K562 (cell line): ENCODE data around the gene LETM1. TPM values are rescaled to one million over a fixed set of nuclear protein-coding genes. Genes with fewer than 3 reads are reported as not detected.
A peak's percentile ranks its signal among the peaks of the same experiment; 100 is the strongest.

Experiments
- ATAC-seq: fragments of 200-7000 bp; cut with Tn5 transposase; 3 replicates; pipeline ENCODE4 v1.9.1; 2020; ENCODE audit warnings: moderate library complexity
- BruUV-seq: library from RNA; stranded (reverse); fragments of 400-500 nt; replicated peaks from 2 replicates; lab custom pipeline; 2021; lab: Mats Ljungman, UMichigan
- CTCF ChIA-PET: fragments of 300-600 bp; formaldehyde crosslinking; extraction: SDS; loops from one replicate; lab custom pipeline; 2021; ENCODE audit warnings: low intra/inter-chr PET ratio; lab: Yijun Ruan, JAX
- POLR2A ChIA-PET: fragments of 300-600, 350-650 bp; sonication (Branson Sonifier 250); formaldehyde crosslinking; extraction: SDS; loops from one replicate; lab custom pipeline; 2021; ENCODE audit warnings: antibody characterized with exemption, inconsistent platforms; lab: Yijun Ruan, JAX
- DNase-seq, 4 experiments: peaks; one replicate each; pipeline versions ENCODE4 v3.0.0 to v3.0.0-alpha.2; 2011 to 2018; ENCODE audit warnings: low spot score in 3 of 4, mixed read lengths in 3 of 4; ENCODE audit errors: extremely low read depth in 1 of 4
- FAIRE-seq: peaks from 2 replicates; lab custom pipeline; 2011; peaks lifted over from hg19 to GRCh38; lab: Jason Lieb, UNC
- H2AFZ ChIP-seq: 2 replicates; pipeline ENCODE4 v1.6.0; 2011; ENCODE audit warnings: low read depth, low read length, control low read depth, inconsistent platforms
- H3K27ac ChIP-seq: fragments of 200-600 bp; 3 replicates; pipeline ENCODE4 v1.8.0; 2011; ENCODE audit warnings: low read depth, mild to moderate bottlenecking, control low read depth, inconsistent platforms, low read length, moderate library complexity, mixed read lengths; ENCODE audit errors: extremely low read depth
- H3K27me3 ChIP-seq, 2 experiments: fragments of 300-600 bp in 1 of 2; 2 replicates in 1 of 2; 3 replicates in 1 of 2; pipeline versions ENCODE4 v1.6.0 to v1.8.0; 2011; ENCODE audit warnings: inconsistent platforms in 2 of 2, low read length in 2 of 2, mild to moderate bottlenecking in 1 of 2, mixed read lengths in 1 of 2, moderate library complexity in 1 of 2; ENCODE audit not compliant: control insufficient read depth in 2 of 2, insufficient read depth in 2 of 2
- H3K36me3 ChIP-seq: fragments of 300-600 bp; 3 replicates; pipeline ENCODE4 v1.8.0; 2011; ENCODE audit warnings: mild to moderate bottlenecking, low read length, inconsistent platforms; ENCODE audit not compliant: control insufficient read depth, insufficient read depth
- H3K4me1 ChIP-seq, 2 experiments: fragments of 200-600 bp in 1 of 2; replicated peaks in 1 of 2; 2 replicates in 1 of 2; 3 replicates in 1 of 2; pipeline versions ENCODE4 v1.5.1 to v1.8.0; 2011; ENCODE audit warnings: inconsistent platforms in 2 of 2, low read length in 2 of 2, mild to moderate bottlenecking in 1 of 2, mixed read lengths in 1 of 2, moderate library complexity in 1 of 2; ENCODE audit not compliant: control insufficient read depth in 2 of 2, insufficient read depth in 2 of 2
- H3K4me2 ChIP-seq: 2 replicates; pipeline ENCODE4 v1.6.1; 2011; ENCODE audit warnings: low read length, control low read depth, inconsistent platforms, mixed read lengths; ENCODE audit not compliant: insufficient read depth
- H3K4me3 ChIP-seq: fragments of 200-600 bp; sonication (generic), shearing (Covaris generic); 2 replicates; pipeline ENCODE4 v1.5.1; 2016; ENCODE audit warnings: control low read depth, inconsistent platforms
- H3K79me2 ChIP-seq: fragments of 200-600 bp; 3 replicates; pipeline ENCODE4 v1.8.0; 2011; ENCODE audit warnings: low read length, inconsistent platforms; ENCODE audit not compliant: control insufficient read depth, insufficient read depth
- H3K9ac ChIP-seq, 2 experiments: 2 replicates each; pipeline versions ENCODE4 v1.6.0 to v1.6.1; 2011; ENCODE audit warnings: low read depth in 2 of 2, low read length in 2 of 2, control low read depth in 1 of 2, inconsistent platforms in 1 of 2, mild to moderate bottlenecking in 1 of 2, mixed read lengths in 1 of 2; ENCODE audit not compliant: insufficient read depth in 1 of 2
- H3K9me1 ChIP-seq: one replicate; pipeline ENCODE4 v1.6.0; 2011; ENCODE audit warnings: inconsistent platforms, mild to moderate bottlenecking, low read length, moderate library complexity; ENCODE audit not compliant: control insufficient read depth, insufficient read depth
- H3K9me3 ChIP-seq: replicated peaks from 2 replicates; pipeline ENCODE4 v1.5.1; 2011; ENCODE audit warnings: low read depth, low read length, inconsistent platforms; ENCODE audit not compliant: control insufficient read depth, insufficient read depth
- H4K20me1 ChIP-seq: replicated peaks from 2 replicates; pipeline ENCODE4 v1.6.1; 2011; ENCODE audit warnings: low read length, inconsistent platforms, mixed read lengths; ENCODE audit not compliant: control insufficient read depth, insufficient read depth
- ASH1L ChIP-seq: fragments of 450-650 bp; IDR thresholded peaks from 2 replicates; pipeline ENCODE4 v1.6.1; 2018; ENCODE audit warnings: borderline replicate concordance, mild to moderate bottlenecking, low read depth; ENCODE audit not compliant: partially characterized antibody
- EGR1 ChIP-seq: fragments of 450-650 bp; conservative IDR thresholded peaks from 2 replicates; pipeline ENCODE4 v1.6.1; 2017; ENCODE audit warnings: mild to moderate bottlenecking
- ILK ChIP-seq: fragments of 450-650 bp; IDR thresholded peaks from 2 replicates; pipeline ENCODE4 v1.6.1; 2016; ENCODE audit warnings: missing genetic modification characterization, low read depth, mild to moderate bottlenecking, missing compliant biosample characterization, moderate library complexity, borderline replicate concordance
- MCM7 ChIP-seq, 2 experiments: fragments of 450-650 bp; IDR thresholded peaks; 2 replicates each; pipeline ENCODE4 v1.6.1; 2016 to 2018
- MTA1 ChIP-seq: fragments of 450-650 bp; IDR thresholded peaks from 2 replicates; pipeline ENCODE4 v1.6.1; 2017; ENCODE audit warnings: borderline replicate concordance
- PCBP2 ChIP-seq: fragments of 200-400 bp; formaldehyde crosslinking; IDR thresholded peaks from 2 replicates; pipeline ENCODE4 v1.6.1; 2018; ENCODE audit warnings: low read length, low read depth, mild to moderate bottlenecking, moderate library complexity; ENCODE audit not compliant: poor library complexity, severe bottlenecking
- POLR2B ChIP-seq: fragments of 450-650 bp; IDR thresholded peaks from 2 replicates; pipeline ENCODE4 v1.6.1; 2018; ENCODE audit warnings: low read depth; ENCODE audit not compliant: partially characterized antibody
- POLR2G ChIP-seq: fragments of 200-400 bp; formaldehyde crosslinking; IDR thresholded peaks from 2 replicates; pipeline ENCODE4 v1.6.1; 2017; ENCODE audit warnings: low read depth, mild to moderate bottlenecking, antibody characterized with exemption, low read length, moderate library complexity
- SMARCA5 ChIP-seq: fragments of 450-650 bp; IDR thresholded peaks from 2 replicates; pipeline ENCODE4 v1.6.1; 2016
- SPI1 ChIP-seq: IDR thresholded peaks from 2 replicates; pipeline ENCODE4 v1.6.1; 2011; ENCODE audit warnings: low read depth, low read length, control low read depth, borderline replicate concordance
- TAF15 ChIP-seq: fragments of 200-400 bp; formaldehyde crosslinking; IDR thresholded peaks from 2 replicates; pipeline ENCODE4 v1.6.1; 2017; ENCODE audit warnings: mild to moderate bottlenecking, low read depth, low read length, moderate library complexity
- TBL1XR1 ChIP-seq, 2 experiments: IDR thresholded peaks; 2 replicates each; pipeline ENCODE4 v1.6.1; 2012; ENCODE audit warnings: improper control_type of control experiment in 2 of 2, low read length in 2 of 2, mild to moderate bottlenecking in 1 of 2
- TRIM24 ChIP-seq, 2 experiments: fragments of 450-650 bp; IDR thresholded peaks; 2 replicates each; pipeline ENCODE4 v1.6.1; 2016
- YY1 ChIP-seq, 3 experiments: IDR thresholded peaks; 2 replicates each; pipeline ENCODE4 v1.6.1; 2011; ENCODE audit warnings: low read length in 2 of 3, mild to moderate bottlenecking in 2 of 3, moderate library complexity in 2 of 3, borderline replicate concordance in 1 of 3, control low read depth in 1 of 3, low read depth in 1 of 3; ENCODE audit not compliant: insufficient read depth in 3 of 3, insufficient replicate concordance in 2 of 3, control insufficient read depth in 1 of 3, insufficient read length in 1 of 3; ENCODE audit errors: extremely low read depth in 1 of 3
- ZNF436 ChIP-seq: fragments of 250-450, 450-650 bp; sonication (Bioruptor Pico); formaldehyde crosslinking; IDR thresholded peaks from 2 replicates; pipeline ENCODE4 v1.7.0; 2020; ENCODE audit warnings: mild to moderate bottlenecking
- WGBS: fragments of 100-300 bp; shearing (Covaris generic); methylation state at CpG from one replicate; pipeline ENCODE4 v1.1.6; 2016; ENCODE audit warnings: low coverage, mixed read lengths; ENCODE audit not compliant: insufficient coverage; ENCODE audit errors: missing lambda C conversion rate; 5-methylcytosine and 5-hydroxymethylcytosine counted together
- in situ Hi-C: fragments of 300-500 bp; cut with MboI; formaldehyde crosslinking; loops from 4 replicates; pipeline ENCODE4 v1.15.0; 2018; ENCODE audit warnings: inconsistent platforms, mixed read lengths
- intact Hi-C: fragments of 100-400 bp; cut with micrococcal nuclease; formaldehyde crosslinking; loops from 2 replicates; pipeline ENCODE4 v1.14.2; 2022
- polyA plus RNA-seq, 8 experiments: library from polyadenylated mRNA; depleted of rRNA in 4 of 8; stranded (reverse) in 5 of 8; unstranded in 3 of 8; fragments of >200 nt; fragmentation: Nextera tagmentation in 2 of 8; fragmentation: Illumina TruSeq in 1 of 8; extraction: Ambion mirVana in 2 of 8; extraction: Trizol in 1 of 8; gene quantifications; 2 replicates each; pipeline versions ENCODE4 v1.2.1 to v1.2.3, GENCODE V29; 2011 to 2014; ENCODE audit warnings: inconsistent platforms in 1 of 8, missing spikeins in 1 of 8
- total RNA-seq, 7 experiments: library from RNA; depleted of rRNA in 6 of 7; stranded (reverse); fragments of >200 nt in 6 of 7; fragmentation: Illumina TruSeq in 2 of 7; extraction: Trizol in 2 of 7; gene quantifications; 2 replicates each; pipeline versions ENCODE4 v1.2.1 to v1.2.3, GENCODE V29; 2011 to 2021; ENCODE audit warnings: low replicate concordance in 1 of 7
- TF ChIP-seq, protein P1 (sequence below), 3 experiments: IDR thresholded peaks in 2 of 3; conservative IDR thresholded peaks in 1 of 3; 2 replicates each; pipeline ENCODE4 v1.5.1; 2011 to 2012; ENCODE audit warnings: low read length in 3 of 3, mild to moderate bottlenecking in 3 of 3, control low read depth in 2 of 3, improper control_type of control experiment in 1 of 3, inconsistent platforms in 1 of 3, low read depth in 1 of 3, mixed read lengths in 1 of 3, moderate library complexity in 1 of 3; ENCODE audit not compliant: insufficient read depth in 2 of 3
- TF ChIP-seq, protein P2 (sequence below): fragments of 450-650 bp; IDR thresholded peaks from 2 replicates; pipeline ENCODE4 v1.6.1; 2017; ENCODE audit warnings: antibody characterized with exemption

The LETM1 gene
- total and polyA plus RNA-seq, 9 of the 15 experiments (the other 6 are each of a cell fraction or from before 2014, with no cell fraction given): 3.9 to 109 (median 35.0) TPM

DNA sequence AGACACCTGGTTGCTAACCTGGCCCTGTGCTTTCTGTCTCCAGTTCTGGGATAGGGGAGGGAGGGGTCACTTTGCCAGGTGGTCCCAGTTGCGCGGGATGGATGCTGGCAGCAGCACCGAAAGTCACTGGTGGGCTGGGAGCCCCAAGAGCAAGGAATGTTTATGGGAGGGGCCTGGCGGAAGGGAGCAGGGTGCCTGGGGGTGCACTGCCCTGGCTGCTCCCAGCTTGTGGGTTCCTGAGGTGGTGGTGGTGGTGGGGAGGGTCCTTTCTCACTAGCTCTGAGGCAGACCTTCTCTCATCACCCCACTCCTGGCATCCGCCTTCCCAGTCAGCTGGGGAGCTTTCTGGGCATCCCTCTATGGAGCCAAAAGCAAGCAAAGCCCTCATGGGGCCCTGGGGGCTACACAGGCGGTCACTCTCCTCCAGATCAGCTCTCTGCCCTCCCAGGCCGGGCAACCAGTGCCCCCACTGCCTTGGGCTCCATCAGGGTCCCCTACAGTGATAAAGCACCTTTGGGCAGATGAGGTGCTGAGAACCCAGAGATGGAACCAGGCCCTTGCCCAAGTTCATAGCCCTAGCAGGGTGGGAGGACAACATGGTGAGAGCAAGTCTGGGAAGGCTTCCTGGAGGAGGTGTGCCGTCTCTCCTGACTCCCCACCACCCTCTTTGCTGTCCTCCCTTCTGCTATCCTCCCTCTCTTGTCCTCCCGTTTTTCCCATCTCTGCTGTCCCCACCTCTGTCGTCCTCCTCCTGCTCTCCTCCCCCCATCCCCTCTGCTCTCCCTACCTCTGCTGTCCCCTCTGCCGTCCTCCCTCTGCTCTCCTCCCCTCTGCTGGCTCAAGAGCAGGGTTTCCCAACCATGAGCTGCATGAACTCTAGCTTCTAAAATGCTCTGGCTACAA is 46.9 kb downstream of the LETM1 start:
- Histone ChIP-seq H3K4me2 (no peak overlapping the region), H3K9ac (no peak overlapping the region), H4K20me1 (no peaks in the 10 kb centered on the region; the same call in 1 of the 2 replicates), H3K9me3 (no peaks in the 10 kb centered on the region), H3K27ac (no peak overlapping the region), H3K27me3 (no peaks in the 10 kb centered on the region), H3K36me3 (peaks cover 57% of the 10 kb centered on the region; the same call in 1 of the 3 replicates), H3K9me1 (peaks cover 3% of the 10 kb centered on the region), H3K4me1 (peaks cover 0 to 46% of the 10 kb centered on the region in 2 experiments; a peak in 2 of 5 replicates), H2AFZ (no peak overlapping the region), H3K4me3 (no peak overlapping the region), H3K79me2 (no peaks in the 10 kb centered on the region)
- WGBS: 69% methylated on average over 10 of the region's 11 CpGs
- no peak for DNase-seq
- intact Hi-C loops: no loop called here
- in situ Hi-C loops: no loop called here
- ATAC-seq: peak; percentile 6
- CTCF ChIA-PET: interaction anchor here (0.5 to 3.8 kb wide), 6 partner anchors 17 to 113 kb away, joined by 3 to 94 read pairs (median 3); no protein-coding TSS in a partner anchor
- FAIRE-seq: no peak
- POLR2A ChIA-PET: interaction anchor here (0.6 to 2.4 kb wide), 8 partner anchors 13 to 70 kb away, joined by 3 to 10 read pairs (median 4); partner anchors contain the start of gene FGFR3
- no TSS peak for BruUV-seq
- TF ChIP-seq EGR1 (no peak), TRIM24 (IDR thresholded peaks at IDR 0.05) (no peak), ILK (no peak), SPI1 (no peak), MTA1 (peak; percentile 55; the same call in 1 of the 2 replicates), POLR2B (peak; percentile 51), TAF15 (peak; percentile 76; the same call in 1 of the 2 replicates), PCBP2 (no peak), TBL1XR1 (IDR thresholded peaks at IDR 0.05; ENCODE audit: low read length in 2 of 2) (no peak), SMARCA5 (peak; percentile 98), ASH1L (no peak), POLR2G (peak; percentile 64), MCM7 (IDR thresholded peaks at IDR 0.05) (no peak), ZNF436 (CRISPR knock-in tag) (peak; percentile 92), YY1 (IDR thresholded peaks at IDR 0.05; ENCODE audit: borderline replicate concordance in 1 of 3, control insufficient read depth in 1 of 3, extremely low read depth in 1 of 3, insufficient read depth in 3 of 3, insufficient read length in 1 of 3, insufficient replicate concordance in 2 of 3, low read depth in 1 of 3, low read length in 2 of 3) (no peak)
- TF ChIP-seq, protein P1, sequence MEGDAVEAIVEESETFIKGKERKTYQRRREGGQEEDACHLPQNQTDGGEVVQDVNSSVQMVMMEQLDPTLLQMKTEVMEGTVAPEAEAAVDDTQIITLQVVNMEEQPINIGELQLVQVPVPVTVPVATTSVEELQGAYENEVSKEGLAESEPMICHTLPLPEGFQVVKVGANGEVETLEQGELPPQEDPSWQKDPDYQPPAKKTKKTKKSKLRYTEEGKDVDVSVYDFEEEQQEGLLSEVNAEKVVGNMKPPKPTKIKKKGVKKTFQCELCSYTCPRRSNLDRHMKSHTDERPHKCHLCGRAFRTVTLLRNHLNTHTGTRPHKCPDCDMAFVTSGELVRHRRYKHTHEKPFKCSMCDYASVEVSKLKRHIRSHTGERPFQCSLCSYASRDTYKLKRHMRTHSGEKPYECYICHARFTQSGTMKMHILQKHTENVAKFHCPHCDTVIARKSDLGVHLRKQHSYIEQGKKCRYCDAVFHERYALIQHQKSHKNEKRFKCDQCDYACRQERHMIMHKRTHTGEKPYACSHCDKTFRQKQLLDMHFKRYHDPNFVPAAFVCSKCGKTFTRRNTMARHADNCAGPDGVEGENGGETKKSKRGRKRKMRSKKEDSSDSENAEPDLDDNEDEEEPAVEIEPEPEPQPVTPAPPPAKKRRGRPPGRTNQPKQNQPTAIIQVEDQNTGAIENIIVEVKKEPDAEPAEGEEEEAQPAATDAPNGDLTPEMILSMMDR (IDR thresholded peaks at IDR 0.05 in 2 of 3, conservative IDR thresholded peaks at IDR 0.05 in 1 of 3; ENCODE audit: insufficient read depth in 2 of 3, low read depth in 1 of 3, low read length in 3 of 3): no peak
- TF ChIP-seq, protein P2, sequence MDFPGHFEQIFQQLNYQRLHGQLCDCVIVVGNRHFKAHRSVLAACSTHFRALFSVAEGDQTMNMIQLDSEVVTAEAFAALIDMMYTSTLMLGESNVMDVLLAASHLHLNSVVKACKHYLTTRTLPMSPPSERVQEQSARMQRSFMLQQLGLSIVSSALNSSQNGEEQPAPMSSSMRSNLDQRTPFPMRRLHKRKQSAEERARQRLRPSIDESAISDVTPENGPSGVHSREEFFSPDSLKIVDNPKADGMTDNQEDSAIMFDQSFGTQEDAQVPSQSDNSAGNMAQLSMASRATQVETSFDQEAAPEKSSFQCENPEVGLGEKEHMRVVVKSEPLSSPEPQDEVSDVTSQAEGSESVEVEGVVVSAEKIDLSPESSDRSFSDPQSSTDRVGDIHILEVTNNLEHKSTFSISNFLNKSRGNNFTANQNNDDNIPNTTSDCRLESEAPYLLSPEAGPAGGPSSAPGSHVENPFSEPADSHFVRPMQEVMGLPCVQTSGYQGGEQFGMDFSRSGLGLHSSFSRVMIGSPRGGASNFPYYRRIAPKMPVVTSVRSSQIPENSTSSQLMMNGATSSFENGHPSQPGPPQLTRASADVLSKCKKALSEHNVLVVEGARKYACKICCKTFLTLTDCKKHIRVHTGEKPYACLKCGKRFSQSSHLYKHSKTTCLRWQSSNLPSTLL: peak; percentile 51; the same call in 1 of the 2 replicates
